Left ventricle myocardium inferior (tissue), 1 donor: ENCODE data around the gene TCFL5. TPM values are rescaled to one million over a fixed set of nuclear protein-coding genes. Genes with fewer than 3 reads are reported as not detected.

Experiments used
- DNase-seq: peaks from one replicate; pipeline ENCODE4 v3.0.0-alpha.2; 2020
- H3K27ac ChIP-seq: fragments of 200-600 bp; replicated peaks from 2 replicates; pipeline ENCODE4 v1.8.0; 2021
- H3K27me3 ChIP-seq: fragments of 200-600 bp; 2 replicates; pipeline ENCODE4 v1.8.0; 2021; ENCODE audit warnings: low read depth
- H3K36me3 ChIP-seq: fragments of 200-600 bp; 2 replicates; pipeline ENCODE4 v1.8.0; 2021
- H3K4me1 ChIP-seq: fragments of 200-600 bp; 2 replicates; pipeline ENCODE4 v1.8.0; 2021
- H3K4me3 ChIP-seq: fragments of 200-600 bp; 2 replicates; pipeline ENCODE4 v1.8.0; 2021; ENCODE audit warnings: mild to moderate bottlenecking, moderate library complexity
- H3K9me3 ChIP-seq: fragments of 200-600 bp; replicated peaks from 2 replicates; pipeline ENCODE4 v1.8.0; 2021
- intact Hi-C: fragments of 100-400 bp; cut with micrococcal nuclease; formaldehyde crosslinking; loops from one replicate; pipeline ENCODE4 v1.11.0; 2022
- total RNA-seq: library from RNA; stranded (reverse); fragmentation: NEBNext Ultra II Directional; extraction: Animal tissue kit (Norgen Biotek cat#: 25700); gene quantifications from one replicate; pipeline ENCODE4 v1.2.1, GENCODE V29; 2021
- TF ChIP-seq, protein P1 (sequence below): fragments of 200-600 bp; IDR thresholded peaks from 2 replicates; pipeline ENCODE4 v1.8.0; 2021; ENCODE audit warnings: antibody characterized with exemption, mild to moderate bottlenecking, borderline replicate concordance
- donor health status: DM: no; HTN: yes; CAD: no; lungs with severe emphysema.

TCFL5 gene
- total RNA-seq, 1 donor from 2014 or later: 6.6 TPM

DNA sequence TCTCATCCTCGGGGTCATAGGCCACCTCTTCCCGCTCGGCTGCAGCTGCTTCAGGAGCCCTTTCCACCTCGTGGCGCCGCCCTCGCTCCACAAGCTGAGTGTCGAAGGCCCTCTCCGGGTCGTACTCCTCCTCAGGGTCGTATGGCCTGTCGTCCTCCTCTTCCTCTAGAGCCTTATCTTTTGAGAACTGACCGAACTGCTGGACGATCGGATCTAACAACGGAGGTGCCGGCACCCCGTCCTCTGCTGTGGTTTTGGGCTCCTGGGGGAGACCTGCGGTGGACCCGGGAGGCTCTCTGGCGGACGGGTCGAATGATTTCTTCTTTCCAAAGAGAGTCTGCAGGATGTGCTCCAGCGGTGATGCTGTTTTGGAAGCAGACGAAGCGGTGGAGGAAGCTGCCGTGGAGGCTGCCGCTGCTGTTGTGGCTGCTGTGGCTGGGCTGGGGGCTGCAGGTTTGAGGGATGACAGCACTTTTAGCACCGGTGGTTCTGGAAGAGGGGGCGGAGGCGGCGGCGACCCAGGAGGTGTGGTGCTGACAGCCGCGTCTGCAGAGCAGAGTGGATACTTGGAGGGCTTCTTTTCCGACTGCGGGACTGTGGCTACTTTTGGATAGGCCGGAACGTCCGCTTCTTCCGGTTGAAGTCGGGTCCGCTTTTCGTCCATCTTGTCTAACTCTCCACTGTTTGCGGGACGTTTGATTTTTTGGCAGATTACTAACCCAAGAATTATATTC, 20.2 kb upstream of the TCFL5 start:
- peaks cover 11% of the 10 kb centered on the region for H3K4me1 ChIP-seq
- no peak overlapping the region for H3K4me3 ChIP-seq
- H3K27me3 ChIP-seq: no peaks in the 10 kb centered on the region
- H3K9me3 ChIP-seq: no peaks in the 10 kb centered on the region
- intact Hi-C loops: no loop called here
- TF ChIP-seq, protein P1, sequence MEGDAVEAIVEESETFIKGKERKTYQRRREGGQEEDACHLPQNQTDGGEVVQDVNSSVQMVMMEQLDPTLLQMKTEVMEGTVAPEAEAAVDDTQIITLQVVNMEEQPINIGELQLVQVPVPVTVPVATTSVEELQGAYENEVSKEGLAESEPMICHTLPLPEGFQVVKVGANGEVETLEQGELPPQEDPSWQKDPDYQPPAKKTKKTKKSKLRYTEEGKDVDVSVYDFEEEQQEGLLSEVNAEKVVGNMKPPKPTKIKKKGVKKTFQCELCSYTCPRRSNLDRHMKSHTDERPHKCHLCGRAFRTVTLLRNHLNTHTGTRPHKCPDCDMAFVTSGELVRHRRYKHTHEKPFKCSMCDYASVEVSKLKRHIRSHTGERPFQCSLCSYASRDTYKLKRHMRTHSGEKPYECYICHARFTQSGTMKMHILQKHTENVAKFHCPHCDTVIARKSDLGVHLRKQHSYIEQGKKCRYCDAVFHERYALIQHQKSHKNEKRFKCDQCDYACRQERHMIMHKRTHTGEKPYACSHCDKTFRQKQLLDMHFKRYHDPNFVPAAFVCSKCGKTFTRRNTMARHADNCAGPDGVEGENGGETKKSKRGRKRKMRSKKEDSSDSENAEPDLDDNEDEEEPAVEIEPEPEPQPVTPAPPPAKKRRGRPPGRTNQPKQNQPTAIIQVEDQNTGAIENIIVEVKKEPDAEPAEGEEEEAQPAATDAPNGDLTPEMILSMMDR: no peak
- DNase-seq: no peak
- no peak overlapping the region for H3K27ac ChIP-seq
- H3K36me3 ChIP-seq: peaks cover 29% of the 10 kb centered on the region

DNA sequence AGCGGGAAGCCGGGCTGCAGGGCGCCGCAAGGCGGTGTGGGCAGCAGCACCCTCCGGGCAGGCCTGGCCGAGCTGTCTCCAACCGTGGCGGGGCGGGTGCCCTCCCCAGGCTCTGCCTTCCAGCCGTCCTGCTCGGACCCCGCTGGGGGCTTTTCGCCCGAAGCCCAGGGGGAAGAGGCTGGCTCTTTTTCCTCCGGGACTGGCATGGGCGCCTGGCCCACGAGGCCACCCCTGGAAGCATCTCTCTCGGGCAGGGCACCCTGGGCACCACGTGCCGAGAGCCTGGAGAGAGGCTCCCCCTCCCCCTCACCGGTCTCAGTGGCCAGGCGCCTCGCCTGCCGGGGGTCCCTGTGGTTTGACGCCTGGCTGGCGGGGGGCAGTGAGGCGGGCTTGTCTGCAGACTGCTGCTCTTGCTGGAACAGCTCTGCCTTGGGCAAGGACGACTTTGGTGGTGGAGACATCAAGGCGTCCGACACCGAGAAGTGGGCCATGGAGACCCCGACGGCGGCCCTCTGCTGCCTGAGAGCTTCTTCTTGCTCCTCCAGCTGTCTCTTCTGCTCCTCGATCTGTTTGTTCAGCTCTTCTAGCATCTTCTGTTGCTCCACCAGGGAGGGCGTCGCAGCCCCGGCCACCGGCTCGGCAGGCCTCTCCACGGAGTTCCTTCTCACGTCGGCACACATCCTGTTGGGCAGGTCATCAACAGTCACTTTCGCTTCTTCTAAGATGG, 19.5 kb upstream of the TCFL5 start:
- TF ChIP-seq, protein P1: no peak
- Histone ChIP-seq H3K4me1 (peaks cover 18% of the 10 kb centered on the region), H3K9me3 (no peaks in the 10 kb centered on the region), H3K36me3 (peaks cover 26% of the 10 kb centered on the region), H3K27me3 (no peaks in the 10 kb centered on the region), H3K4me3 (no peak overlapping the region), H3K27ac (no peak overlapping the region)
- DNase-seq: no peak
- intact Hi-C loops: no loop called here

DNA sequence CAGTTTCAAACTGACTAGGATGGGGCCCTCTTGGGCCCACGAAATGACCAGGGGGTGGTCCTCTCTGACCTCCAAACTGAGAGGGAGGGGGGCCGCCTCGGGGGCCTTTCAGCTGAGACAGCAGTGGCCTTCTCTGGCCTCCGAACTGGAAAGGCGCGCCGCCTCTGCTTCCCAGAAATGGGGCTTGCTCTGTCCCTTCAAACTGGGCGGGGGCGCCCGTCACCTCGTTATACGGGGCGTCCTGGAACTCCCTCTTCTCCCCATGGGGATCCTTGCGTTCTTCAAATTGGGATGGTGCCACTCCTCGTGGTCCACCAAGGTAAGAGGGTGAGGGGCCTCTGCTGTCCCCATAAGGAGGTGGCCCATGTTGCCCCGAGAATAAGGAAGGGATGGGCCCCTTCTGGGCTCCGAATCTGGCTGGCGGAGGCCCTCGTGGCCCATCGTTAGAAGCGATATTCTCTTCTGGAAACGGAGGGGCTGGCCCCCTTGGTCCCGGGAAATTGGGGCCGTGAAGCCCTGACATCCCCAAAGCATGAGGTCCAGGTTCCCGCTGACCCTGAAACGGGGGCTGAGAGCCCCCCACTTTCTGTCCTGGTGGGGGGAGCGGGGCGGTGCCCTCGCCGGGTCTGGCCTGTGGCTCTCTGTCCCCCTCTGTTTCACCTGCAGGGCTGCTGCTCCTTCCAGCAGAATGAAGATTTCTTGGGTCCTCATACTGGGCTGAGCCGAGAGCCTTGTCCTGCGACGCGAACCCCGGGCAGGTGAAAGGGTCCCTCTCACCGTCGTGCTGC, 18.7 kb upstream of the TCFL5 start:
- no peaks in the 10 kb centered on the region for H3K9me3 ChIP-seq
- no peak overlapping the region for H3K4me3 ChIP-seq
- no peaks in the 10 kb centered on the region for H3K27me3 ChIP-seq
- TF ChIP-seq, protein P1: no peak
- H3K27ac ChIP-seq: no peak overlapping the region
- no peak for DNase-seq
- H3K36me3 ChIP-seq: peaks cover 26% of the 10 kb centered on the region
- peaks cover 24% of the 10 kb centered on the region for H3K4me1 ChIP-seq
- intact Hi-C loops: no loop called here

DNA sequence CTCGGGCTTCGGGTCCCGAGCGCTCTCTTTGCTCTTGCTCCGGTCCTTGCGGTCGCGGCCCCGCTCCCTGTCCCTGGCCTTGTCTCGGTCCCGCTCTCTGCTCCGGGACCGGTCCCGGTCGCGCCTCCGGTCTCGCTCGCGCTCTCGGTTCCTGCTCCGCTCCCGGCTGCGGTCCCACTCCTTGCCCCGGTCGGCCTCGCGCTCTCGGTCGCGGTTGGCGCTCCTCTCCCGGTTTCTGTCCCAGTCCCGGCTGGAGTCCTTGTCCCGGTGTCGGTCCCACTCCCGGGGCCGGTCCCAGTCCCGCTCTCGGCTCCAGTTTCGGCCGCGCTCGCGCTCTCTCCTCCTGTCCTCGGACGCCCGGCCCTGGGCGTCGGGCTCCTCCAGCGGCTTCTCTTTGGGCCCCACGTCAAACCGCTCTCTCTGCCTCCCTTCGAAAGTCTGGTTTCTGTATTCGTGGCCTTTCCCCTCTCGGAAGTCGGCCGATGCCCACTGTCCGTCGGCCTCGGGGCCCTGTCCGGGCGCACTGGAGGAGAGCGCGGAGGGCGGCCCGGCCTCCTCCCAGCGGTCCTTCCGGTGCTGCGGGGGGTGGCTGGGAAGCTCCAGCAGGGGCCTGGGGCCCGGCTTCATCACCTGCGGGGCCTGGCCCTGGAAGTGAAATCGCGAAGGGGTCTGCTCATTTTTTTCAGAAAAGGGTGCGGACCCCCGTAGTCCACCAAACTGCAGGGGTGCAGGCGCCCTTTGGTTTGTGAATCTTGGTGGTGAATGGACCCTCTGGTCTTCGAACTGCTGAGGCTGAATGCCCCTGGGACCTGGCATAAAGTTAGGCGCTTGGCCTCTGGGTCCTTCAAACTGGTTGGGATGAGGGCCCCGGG, 17.9 kb upstream of the TCFL5 start:
- peaks cover 27% of the 10 kb centered on the region for H3K4me1 ChIP-seq
- no peak for DNase-seq
- intact Hi-C loops: no loop called here
- H3K9me3 ChIP-seq: no peaks in the 10 kb centered on the region
- no peak overlapping the region for H3K27ac ChIP-seq
- TF ChIP-seq, protein P1: no peak
- H3K27me3 ChIP-seq: no peaks in the 10 kb centered on the region
- H3K4me3 ChIP-seq: peak overlapping the region; percentile 41
- H3K36me3 ChIP-seq: peaks cover 26% of the 10 kb centered on the region
